Keratinocyte (primary cell): Measurements from ENCODE around the gene SMC4.

Source experiments
- EZH2 ChIP-seq: IDR thresholded peaks from one replicate; pipeline ENCODE4 v1.6.1; 2012; ENCODE audit warnings: inconsistent platforms, mild to moderate bottlenecking, low read length, moderate library complexity
- TF ChIP-seq, protein P1 (sequence below), 3 experiments: IDR thresholded peaks in 1 of 3; conservative IDR thresholded peaks in 1 of 3; optimal IDR thresholded peaks in 1 of 3; 2 replicates in 2 of 3; 3 replicates in 1 of 3; pipeline versions ENCODE3 to v1.5.1; 2011; ENCODE audit warnings: low read length in 3 of 3, mild to moderate bottlenecking in 3 of 3, moderate library complexity in 2 of 3, control low read depth in 1 of 3, inconsistent platforms in 1 of 3; ENCODE audit not compliant: insufficient read depth in 2 of 3; ENCODE audit errors: extremely low read depth in 1 of 3

- TF ChIP-seq, protein P1, sequence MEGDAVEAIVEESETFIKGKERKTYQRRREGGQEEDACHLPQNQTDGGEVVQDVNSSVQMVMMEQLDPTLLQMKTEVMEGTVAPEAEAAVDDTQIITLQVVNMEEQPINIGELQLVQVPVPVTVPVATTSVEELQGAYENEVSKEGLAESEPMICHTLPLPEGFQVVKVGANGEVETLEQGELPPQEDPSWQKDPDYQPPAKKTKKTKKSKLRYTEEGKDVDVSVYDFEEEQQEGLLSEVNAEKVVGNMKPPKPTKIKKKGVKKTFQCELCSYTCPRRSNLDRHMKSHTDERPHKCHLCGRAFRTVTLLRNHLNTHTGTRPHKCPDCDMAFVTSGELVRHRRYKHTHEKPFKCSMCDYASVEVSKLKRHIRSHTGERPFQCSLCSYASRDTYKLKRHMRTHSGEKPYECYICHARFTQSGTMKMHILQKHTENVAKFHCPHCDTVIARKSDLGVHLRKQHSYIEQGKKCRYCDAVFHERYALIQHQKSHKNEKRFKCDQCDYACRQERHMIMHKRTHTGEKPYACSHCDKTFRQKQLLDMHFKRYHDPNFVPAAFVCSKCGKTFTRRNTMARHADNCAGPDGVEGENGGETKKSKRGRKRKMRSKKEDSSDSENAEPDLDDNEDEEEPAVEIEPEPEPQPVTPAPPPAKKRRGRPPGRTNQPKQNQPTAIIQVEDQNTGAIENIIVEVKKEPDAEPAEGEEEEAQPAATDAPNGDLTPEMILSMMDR (optimal IDR thresholded peaks at IDR 0.05 in 1 of 3, IDR thresholded peaks at IDR 0.05 in 1 of 3, conservative IDR thresholded peaks at IDR 0.05 in 1 of 3; ENCODE audit: extremely low read depth in 1 of 3, insufficient read depth in 2 of 3, low read length in 3 of 3) = no peak
- TF ChIP-seq EZH2 = no peak
Measured at GRCh38 chr3:160384639-160385318, 14.7 kb upstream of the SMC4 start.
